Measurements from ENCODE around the gene TSSC4.

TSSC4 gene

GRCh38 chr11:2392241-2392959 lies 8.2 kb upstream of the TSSC4 start:
- POLR2A ChIA-PET: no interaction called here
- CTCF ChIA-PET: no interaction called here
- TF ChIP-seq L3MBTL2 (conservative IDR thresholded peaks at IDR 0.05) (no peak), FOXK2 (IDR thresholded peaks at IDR 0.05) (no peak), LEF1 (IDR thresholded peaks at IDR 0.05; ENCODE audit: borderline replicate concordance) (no peak), PKNOX1 (IDR thresholded peaks at IDR 0.05) (no peak), SUZ12 (IDR thresholded peaks at IDR 0.05) (no peak), ELF4 (IDR thresholded peaks at IDR 0.05) (no peak), FOXA1 (IDR thresholded peaks at IDR 0.05) (no peak), TARDBP (IDR thresholded peaks at IDR 0.05) (no peak), BHLHE40 (IDR thresholded peaks at IDR 0.05; ENCODE audit: borderline replicate concordance) (no peak), HDGF (IDR thresholded peaks at IDR 0.05; ENCODE audit: borderline replicate concordance) (no peak), NFRKB (IDR thresholded peaks at IDR 0.05) (no peak), SP1 (IDR thresholded peaks at IDR 0.05) (no peak), FOXM1 (IDR thresholded peaks at IDR 0.05; ENCODE audit: borderline replicate concordance) (no peak), ZNF384 (IDR thresholded peaks at IDR 0.05) (no peak), CTBP1 (IDR thresholded peaks at IDR 0.05; ENCODE audit: borderline replicate concordance) (no peak), ARNT (IDR thresholded peaks at IDR 0.05) (no peak)
- no peak for DNase-seq (ENCODE audit: extremely low spot score)

DNA sequence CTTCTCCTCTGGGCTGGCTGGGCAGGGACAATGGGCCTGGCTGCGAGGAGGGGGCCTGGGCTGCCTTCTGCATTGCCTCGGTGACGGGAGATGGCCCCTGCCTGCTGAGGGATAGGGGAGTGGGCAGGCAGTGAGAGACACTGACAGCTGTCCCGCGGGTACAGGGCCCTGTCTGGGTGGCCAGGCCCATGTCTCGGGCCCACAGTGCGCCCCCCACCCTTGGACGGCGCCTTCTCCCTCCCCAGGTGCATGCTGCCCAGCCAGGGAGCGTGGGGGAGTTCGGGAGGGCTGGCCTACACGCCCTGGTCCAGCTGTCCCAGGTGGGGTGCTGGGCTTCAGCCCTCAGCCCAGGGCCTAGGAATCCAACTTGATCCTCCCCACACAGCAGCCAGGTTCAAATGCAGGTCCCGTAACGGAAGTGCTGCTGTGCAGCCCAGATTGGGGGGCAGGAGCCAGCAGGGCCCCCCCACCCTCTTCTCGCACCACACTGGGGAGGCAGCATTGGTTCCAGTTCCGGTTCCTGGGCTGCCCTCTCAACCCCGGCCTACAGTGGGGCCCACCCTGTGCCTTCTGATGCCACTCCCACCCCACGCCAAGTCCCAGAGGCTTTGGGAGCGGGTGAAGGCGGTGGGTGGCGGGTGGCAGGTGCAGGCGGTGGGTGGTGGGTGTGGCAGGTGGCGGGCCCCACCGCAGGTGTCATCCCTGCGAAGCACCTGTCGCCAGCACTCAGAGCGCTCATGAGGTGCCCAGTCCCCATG lies 7.3 kb upstream of the TSSC4 start:
- TF ChIP-seq TARDBP (IDR thresholded peaks at IDR 0.05): no peak
- TF ChIP-seq HDGF (IDR thresholded peaks at IDR 0.05; ENCODE audit: borderline replicate concordance): no peak
- TF ChIP-seq FOXM1 (IDR thresholded peaks at IDR 0.05; ENCODE audit: borderline replicate concordance): no peak
- no peak for TF ChIP-seq FOXK2 (IDR thresholded peaks at IDR 0.05)
- TF ChIP-seq CTBP1 (IDR thresholded peaks at IDR 0.05; ENCODE audit: borderline replicate concordance): no peak
- no peak for TF ChIP-seq L3MBTL2 (conservative IDR thresholded peaks at IDR 0.05)
- no peak for TF ChIP-seq ELF4 (IDR thresholded peaks at IDR 0.05)
- no peak for TF ChIP-seq PKNOX1 (IDR thresholded peaks at IDR 0.05)
- TF ChIP-seq ZNF384 (IDR thresholded peaks at IDR 0.05): no peak
- no peak for TF ChIP-seq SP1 (IDR thresholded peaks at IDR 0.05)
- ChIA-PET CTCF (no interaction called here), POLR2A (no interaction called here)
- DNase-seq (ENCODE audit: extremely low spot score): no peak

GRCh38 chr11:2393941-2394817 lies 6.4 kb upstream of the TSSC4 start:
- no peak for DNase-seq (ENCODE audit: extremely low spot score)
- TF ChIP-seq ARNT (IDR thresholded peaks at IDR 0.05): no peak
- no peak for TF ChIP-seq ELF4 (IDR thresholded peaks at IDR 0.05)
- TF ChIP-seq FOXK2 (IDR thresholded peaks at IDR 0.05): no peak
- ChIA-PET CTCF (no interaction called here), POLR2A (no interaction called here)

GRCh38 chr11:2394818-2395105 lies 5.8 kb upstream of the TSSC4 start:
- ChIA-PET CTCF (no interaction called here), POLR2A (no interaction called here)
- TF ChIP-seq SUZ12 (IDR thresholded peaks at IDR 0.05) (no peak), CTBP1 (IDR thresholded peaks at IDR 0.05; ENCODE audit: borderline replicate concordance) (no peak), ARNT (IDR thresholded peaks at IDR 0.05) (no peak), PKNOX1 (IDR thresholded peaks at IDR 0.05) (no peak), ZNF384 (IDR thresholded peaks at IDR 0.05) (no peak), FOXK2 (IDR thresholded peaks at IDR 0.05) (no peak), FOXM1 (IDR thresholded peaks at IDR 0.05; ENCODE audit: borderline replicate concordance) (no peak), NFRKB (IDR thresholded peaks at IDR 0.05) (no peak), LEF1 (IDR thresholded peaks at IDR 0.05; ENCODE audit: borderline replicate concordance) (no peak), L3MBTL2 (conservative IDR thresholded peaks at IDR 0.05) (no peak)
- DNase-seq (ENCODE audit: extremely low spot score): no peak

DNA sequence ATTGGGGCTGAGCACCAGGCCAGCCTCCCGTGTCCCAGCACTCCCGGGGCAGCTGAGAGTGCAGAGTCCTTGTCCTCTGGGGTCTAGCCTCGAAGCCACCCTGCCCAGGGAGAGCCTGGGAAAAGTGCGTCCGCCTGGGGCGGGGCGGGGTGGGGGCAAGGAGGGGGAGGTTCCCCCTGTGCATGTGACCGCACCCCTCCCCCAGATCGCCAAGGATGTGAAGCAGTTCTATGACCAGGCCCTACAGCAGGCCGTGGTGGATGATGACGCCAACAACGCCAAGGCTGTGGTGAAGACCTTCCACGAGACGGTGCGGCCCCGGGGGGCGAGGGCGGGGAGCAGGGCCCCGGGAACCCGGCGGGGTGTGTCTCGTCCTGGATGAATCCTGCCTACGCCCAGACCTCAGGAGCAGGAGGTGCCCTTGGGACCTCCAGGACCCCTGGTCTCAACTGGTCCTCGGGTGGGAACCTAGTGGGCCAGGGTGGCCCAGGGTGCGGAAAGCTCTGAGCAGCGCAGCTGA lies 5.3 kb upstream of the TSSC4 start:
- DNase-seq (ENCODE audit: extremely low spot score): no peak
- no peak for TF ChIP-seq ARNT (IDR thresholded peaks at IDR 0.05)
- no peak for TF ChIP-seq FOXA1 (IDR thresholded peaks at IDR 0.05)
- no peak for TF ChIP-seq NFRKB (IDR thresholded peaks at IDR 0.05)
- no peak for TF ChIP-seq ZNF384 (IDR thresholded peaks at IDR 0.05)
- no peak for TF ChIP-seq CTBP1 (IDR thresholded peaks at IDR 0.05; ENCODE audit: borderline replicate concordance)
- no peak for TF ChIP-seq TARDBP (IDR thresholded peaks at IDR 0.05)
- no peak for TF ChIP-seq LEF1 (IDR thresholded peaks at IDR 0.05; ENCODE audit: borderline replicate concordance)
- TF ChIP-seq SUZ12 (IDR thresholded peaks at IDR 0.05): no peak
- TF ChIP-seq FOXM1 (IDR thresholded peaks at IDR 0.05; ENCODE audit: borderline replicate concordance): no peak
- ChIA-PET CTCF (no interaction called here), POLR2A (no interaction called here)

Data from HEK293T (cell line).